Activated CD8-positive, alpha-beta memory T cell treated with anti-CD3 and anti-CD28 coated beads for 1 hour (primary cell): ENCODE data around the gene AMPD3.

Experiments used
- DNase-seq, 2 donors: peaks; one replicate each; pipeline ENCODE4 v3.0.0-alpha.2; 2020; ENCODE audit warnings: low read depth in 1 of 2; ENCODE audit errors: extremely low read depth in 1 of 2

The AMPD3 gene

DNA sequence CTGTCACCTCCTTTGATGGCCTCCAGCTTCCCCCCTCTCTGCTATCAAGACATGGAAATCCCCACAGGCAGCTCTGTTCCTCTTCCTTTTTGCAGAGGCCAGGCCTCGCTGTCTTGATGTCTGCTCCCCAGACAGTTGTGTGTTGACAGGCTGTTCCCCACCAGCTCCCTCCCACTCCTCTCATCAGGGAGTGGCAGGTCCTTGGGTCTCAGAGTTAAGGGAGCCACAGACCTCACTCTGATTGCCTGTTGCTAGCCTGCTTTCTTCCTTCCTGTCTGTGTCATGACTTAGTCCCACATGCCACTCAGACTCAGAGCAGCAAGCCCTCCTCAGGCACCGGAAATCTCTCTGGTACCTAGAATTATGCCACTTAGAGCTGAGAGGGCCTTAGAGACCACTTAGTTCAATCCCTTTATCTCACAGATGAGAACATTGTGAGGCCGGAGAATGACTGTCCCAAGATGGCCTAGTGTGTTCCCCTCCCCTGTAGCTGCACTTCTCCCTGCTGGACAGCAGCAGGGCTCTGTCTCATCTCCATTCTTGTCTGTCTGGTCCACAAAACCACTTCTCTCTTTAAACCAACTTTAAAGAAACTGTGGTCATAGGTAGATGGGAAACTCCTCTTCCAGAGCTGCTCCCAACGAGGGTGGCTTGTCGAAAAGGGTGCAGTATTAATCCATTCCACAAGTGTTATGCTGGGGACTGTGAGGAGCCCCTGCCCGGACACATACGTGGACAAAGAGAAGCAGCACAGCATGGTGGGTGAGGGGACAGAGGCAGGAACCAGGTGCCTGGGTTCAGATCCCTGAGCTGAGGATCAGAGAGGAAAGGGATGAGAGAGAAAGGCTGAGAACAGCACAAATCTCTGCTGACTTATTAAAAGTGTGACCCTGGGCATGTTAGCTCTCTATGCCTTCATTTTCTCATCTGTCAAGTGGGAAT is 4.2 kb downstream of the AMPD3 start:
- DNase-seq = peak; percentile 25 to 35

DNA sequence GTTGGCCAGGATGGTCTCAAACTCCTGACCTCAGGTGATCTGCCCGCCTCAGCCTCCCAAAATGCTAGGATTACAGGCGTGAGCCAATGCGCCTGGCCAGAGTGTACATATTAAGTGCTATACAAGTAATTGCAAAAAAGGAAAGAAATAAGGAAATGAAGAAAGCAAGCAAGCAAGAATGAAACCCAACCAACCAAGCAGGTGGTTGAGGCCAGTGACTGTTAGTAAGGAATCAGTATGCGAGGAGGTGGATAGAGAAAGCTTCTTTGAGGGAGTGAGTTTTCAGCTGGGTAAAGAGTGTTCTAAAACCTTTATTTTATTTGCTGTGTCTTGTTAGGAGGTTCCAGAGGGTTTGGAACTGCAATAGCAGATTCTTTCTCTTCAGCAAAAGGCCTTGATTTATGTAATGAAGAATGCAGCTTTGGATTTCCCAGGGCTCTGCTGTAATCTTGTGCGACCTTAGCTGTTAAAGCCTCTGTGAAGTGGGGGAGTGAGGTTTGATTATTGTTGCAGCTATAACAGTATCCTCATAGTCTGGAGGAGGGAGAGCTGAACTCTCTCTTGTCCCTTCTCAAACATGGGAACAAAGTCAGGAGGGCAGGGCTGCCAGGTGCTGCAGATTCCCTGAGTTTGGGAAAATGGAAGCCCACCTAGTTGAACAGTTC is 5.7 kb downstream of the AMPD3 start:
- DNase-seq = no peak

DNA sequence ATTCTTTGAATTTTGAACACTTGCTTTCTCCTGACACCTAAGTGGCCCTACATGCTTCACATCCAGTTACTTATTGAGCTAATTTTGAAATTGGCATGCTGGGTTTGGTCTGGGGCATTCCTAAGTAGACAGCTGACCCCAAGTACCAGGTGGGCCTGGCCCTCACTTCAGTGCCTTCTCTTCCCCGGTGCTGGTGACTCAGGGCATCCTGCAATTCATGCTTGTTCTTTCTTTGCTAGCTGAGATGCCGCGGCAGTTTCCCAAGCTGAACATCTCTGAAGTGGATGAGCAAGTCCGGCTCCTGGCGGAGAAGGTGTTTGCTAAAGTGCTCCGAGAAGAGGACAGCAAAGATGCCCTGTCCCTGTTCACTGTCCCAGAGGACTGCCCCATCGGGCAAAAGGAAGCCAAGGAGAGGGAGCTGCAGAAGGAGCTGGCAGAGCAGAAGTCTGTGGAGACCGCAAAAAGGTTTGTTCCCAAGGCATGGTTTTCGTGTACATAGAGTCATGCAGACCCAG is 6.3 kb downstream of the AMPD3 start:
- no peak for DNase-seq

GRCh38 chr11:10462746-10463300 is 7.8 kb downstream of the AMPD3 start:
- no peak for DNase-seq

GRCh38 chr11:10473371-10473770 is 18.3 kb downstream of the AMPD3 start:
- no peak for DNase-seq

GRCh38 chr11:10474551-10474950 is 19.5 kb downstream of the AMPD3 start:
- no peak for DNase-seq

GRCh38 chr11:10476342-10476741 is 21.3 kb downstream of the AMPD3 start:
- no peak for DNase-seq

DNA sequence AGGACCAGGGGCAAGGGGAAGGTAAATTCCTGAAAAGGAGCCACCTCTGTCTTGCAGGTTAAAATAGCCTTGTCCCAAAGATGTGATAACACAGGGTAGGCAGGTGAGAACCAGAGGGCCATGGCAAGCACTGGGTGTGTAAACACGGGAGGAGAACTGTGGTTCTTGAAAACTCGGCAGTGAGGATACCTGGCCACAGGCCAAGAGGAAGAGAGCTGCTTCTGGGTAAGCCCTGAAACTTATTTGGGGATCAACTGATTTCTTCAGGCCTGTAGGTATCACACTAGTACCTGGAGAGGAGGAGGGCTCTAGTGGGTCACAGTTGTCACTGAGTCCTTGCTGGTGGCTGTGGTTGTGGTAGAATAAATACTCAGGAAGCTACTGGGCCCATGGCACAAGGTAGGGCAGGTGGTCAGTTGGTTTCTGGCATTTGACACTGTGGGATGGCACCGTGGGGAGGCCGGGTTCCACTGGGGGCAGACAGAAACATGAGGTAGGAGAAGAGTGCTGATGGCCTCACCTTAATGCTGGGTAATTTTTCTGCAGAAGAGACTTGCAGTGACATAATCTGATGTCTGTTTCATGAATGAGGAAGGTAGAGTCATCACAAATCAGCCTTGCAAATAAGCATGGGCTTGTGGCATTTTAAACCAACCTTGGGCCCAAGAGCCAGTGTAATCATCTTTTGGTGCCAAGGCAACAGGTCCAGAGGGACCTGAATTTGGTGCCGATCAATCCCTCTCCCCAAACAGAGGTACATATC is 22.0 kb downstream of the AMPD3 start:
- DNase-seq = no peak

GRCh38 chr11:10477690-10478046 is 22.6 kb downstream of the AMPD3 start:
- no peak for DNase-seq

GRCh38 chr11:10478066-10478465 is 23.0 kb downstream of the AMPD3 start:
- no peak for DNase-seq

DNA sequence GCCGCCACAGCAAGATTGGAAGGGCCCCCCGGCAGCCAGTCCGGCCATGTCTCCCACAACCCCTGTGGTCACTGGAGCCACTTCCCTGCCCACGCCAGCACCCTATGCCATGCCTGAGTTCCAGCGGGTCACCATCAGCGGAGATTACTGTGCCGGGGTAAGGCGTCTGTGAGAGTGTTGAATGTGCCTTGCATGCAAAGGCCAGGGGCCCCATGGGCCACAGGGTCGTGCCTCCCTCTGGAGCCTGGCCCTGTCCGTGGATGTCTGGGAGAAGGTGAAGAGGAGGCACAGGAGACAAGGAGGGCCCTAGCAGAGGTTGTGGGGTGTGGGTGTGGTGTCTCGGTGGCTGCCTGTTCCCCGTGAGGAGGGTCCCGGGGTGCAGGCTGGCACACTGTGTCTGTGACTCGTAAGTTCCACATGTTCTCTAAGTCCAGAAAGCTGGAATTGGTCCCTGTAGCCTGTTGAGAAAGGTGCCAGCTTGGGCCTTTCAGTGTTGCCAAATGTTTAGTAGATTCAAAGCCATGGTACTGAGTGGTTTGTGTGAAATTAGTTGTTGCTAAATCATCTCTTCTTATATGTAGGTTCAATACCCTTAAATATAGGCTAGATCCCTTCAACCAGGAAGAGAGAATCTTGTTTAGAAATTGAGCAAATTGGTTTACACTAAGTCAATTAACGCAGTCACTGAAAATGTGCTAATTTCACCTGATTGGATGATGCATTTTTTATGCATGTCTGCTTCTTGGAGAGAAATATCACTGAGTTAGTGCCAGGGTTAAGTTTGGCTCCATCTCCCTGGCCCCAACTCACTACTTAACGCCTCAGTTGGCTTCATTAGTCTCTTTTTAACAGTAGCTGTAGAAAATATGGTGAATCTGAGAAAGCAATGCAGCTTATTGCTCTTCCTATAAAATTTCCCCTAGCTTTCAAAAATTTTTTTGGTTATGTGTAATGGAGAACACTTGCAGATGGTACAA is 23.8 kb downstream of the AMPD3 start:
- DNase-seq = no peak

GRCh38 chr11:10480026-10480425 is 25.0 kb downstream of the AMPD3 start:
- no peak for DNase-seq

- DNase-seq = no peak
These were observed 25.7 kb downstream of the AMPD3 start for GRCh38 chr11:10480760-10481159.

GRCh38 chr11:10481560-10482349 is 26.7 kb downstream of the AMPD3 start:
- DNase-seq = no peak

GRCh38 chr11:10483174-10483573 is 28.1 kb downstream of the AMPD3 start:
- DNase-seq = no peak

- DNase-seq = no peak
These were observed 28.5 kb downstream of the AMPD3 start for GRCh38 chr11:10483584-10483983.

DNA sequence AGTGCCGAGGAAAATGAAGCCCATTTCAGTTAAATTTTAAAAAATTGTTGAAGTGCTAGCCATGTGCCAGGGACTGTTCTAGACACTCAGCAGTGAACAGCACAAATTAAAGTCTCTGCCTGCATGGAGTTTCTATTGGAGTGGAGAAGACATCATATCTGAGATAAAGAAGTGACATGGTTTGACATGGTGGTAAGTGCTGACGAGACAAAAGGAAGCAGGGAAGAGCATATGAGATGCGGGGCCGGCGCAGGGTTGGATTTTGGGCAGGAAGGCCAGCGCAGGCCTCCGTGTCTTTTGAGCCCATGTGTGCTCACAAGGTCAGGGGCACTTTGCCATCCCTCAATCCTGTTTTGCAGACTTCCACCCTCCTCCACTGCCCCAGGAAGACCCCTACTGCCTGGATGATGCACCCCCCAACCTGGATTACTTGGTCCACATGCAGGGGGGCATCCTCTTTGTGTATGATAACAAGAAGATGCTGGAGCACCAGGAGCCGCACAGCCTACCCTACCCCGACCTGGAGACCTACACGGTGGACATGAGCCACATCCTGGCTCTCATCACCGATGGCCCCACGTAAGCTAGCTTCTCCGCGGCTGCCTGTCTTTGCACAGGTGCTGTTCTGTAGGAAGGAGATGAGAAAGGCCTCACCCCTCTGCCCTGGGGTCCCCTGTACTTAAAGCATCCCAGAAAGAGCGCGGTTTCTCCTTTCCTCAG is 29.6 kb downstream of the AMPD3 start:
- DNase-seq = no peak

DNA sequence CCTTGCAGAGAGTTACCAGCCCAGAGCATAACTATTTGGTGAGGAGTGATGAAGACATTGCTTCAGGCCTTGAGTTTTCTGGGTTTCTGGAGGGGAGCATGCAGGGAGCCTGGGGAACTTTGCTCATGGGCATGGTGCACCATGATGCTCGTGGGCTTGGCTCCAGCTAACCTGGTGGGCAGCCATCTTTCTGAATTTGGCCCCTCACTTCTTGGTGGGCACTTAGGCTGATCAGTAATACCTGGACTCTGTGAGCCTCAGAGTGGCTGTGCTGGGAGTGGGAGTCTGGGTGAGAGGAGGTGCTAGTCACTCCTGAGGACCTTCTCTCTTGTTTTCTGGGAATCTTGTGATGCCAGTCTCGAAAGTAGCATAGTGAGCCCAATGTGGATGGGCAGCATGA is 30.6 kb downstream of the AMPD3 start:
- DNase-seq = no peak
